Hepatocyte (in vitro differentiated cells): ENCODE results near the gene CHST15. TPM values are rescaled to one million over a fixed set of nuclear protein-coding genes. Genes with fewer than 3 reads are reported as not detected.

Experiments
- DNase-seq: peaks from one replicate; pipeline ENCODE4 v3.0.0-alpha.2; 2016; ENCODE audit warnings: low spot score
- H2AFZ ChIP-seq: fragments of 200-600 bp; sonication (generic); 2 replicates; pipeline ENCODE4 v1.6.0; 2016; ENCODE audit warnings: antibody characterized with exemption, mild to moderate bottlenecking
- H3K27ac ChIP-seq: fragments of 200-600 bp; sonication (generic); 2 replicates; pipeline ENCODE4 v1.5.1; 2016; ENCODE audit warnings: mild to moderate bottlenecking
- H3K27me3 ChIP-seq: fragments of 200-600 bp; sonication (generic); 2 replicates; pipeline ENCODE4 v1.6.1; 2016
- H3K36me3 ChIP-seq: fragments of 200-600 bp; sonication (generic); replicated peaks from 2 replicates; pipeline ENCODE4 v1.5.1; 2016; ENCODE audit warnings: low read depth; ENCODE audit not compliant: insufficient read depth
- H3K4me1 ChIP-seq: fragments of 200-600 bp; sonication (generic); 2 replicates; pipeline ENCODE4 v1.5.1; 2016; ENCODE audit warnings: mild to moderate bottlenecking, moderate library complexity; ENCODE audit not compliant: insufficient read depth
- H3K4me2 ChIP-seq: fragments of 200-600 bp; sonication (generic); 2 replicates; pipeline ENCODE4 v1.6.0; 2016
- H3K4me3 ChIP-seq: fragments of 200-600 bp; sonication (generic); 2 replicates; pipeline ENCODE4 v1.5.1; 2016; ENCODE audit warnings: mild to moderate bottlenecking
- H3K79me2 ChIP-seq: fragments of 200-600 bp; sonication (generic); 2 replicates; pipeline ENCODE4 v1.6.0; 2017; ENCODE audit warnings: mild to moderate bottlenecking
- H3K9me2 ChIP-seq: fragments of 200-600 bp; sonication (generic); replicated peaks from 2 replicates; pipeline ENCODE4 v1.6.0; 2017; ENCODE audit warnings: mild to moderate bottlenecking; ENCODE audit not compliant: insufficient read depth
- H3K9me3 ChIP-seq: fragments of 200-600 bp; sonication (generic); 2 replicates; pipeline ENCODE4 v1.5.1; 2016; ENCODE audit warnings: low read depth, mild to moderate bottlenecking
- H4K20me1 ChIP-seq: fragments of 200-600 bp; sonication (generic); 2 replicates; pipeline ENCODE4 v1.6.0; 2016; ENCODE audit warnings: mild to moderate bottlenecking; ENCODE audit not compliant: insufficient read depth, poor library complexity, severe bottlenecking
- EZH2 ChIP-seq: fragments of 200-600 bp; sonication (generic); IDR thresholded peaks from 2 replicates; pipeline ENCODE4 v1.6.1; 2016; ENCODE audit warnings: antibody characterized with exemption, mild to moderate bottlenecking, borderline replicate concordance
- EZH2phosphoT487 ChIP-seq: fragments of 200-600 bp; sonication (generic); IDR thresholded peaks from one replicate; pipeline ENCODE4 v1.6.1; 2018; ENCODE audit warnings: antibody characterized with exemption, mild to moderate bottlenecking, low read depth, moderate library complexity; ENCODE audit not compliant: unreplicated experiment, severe bottlenecking
- whole genome bisulfite sequencing: methylation state at CpG from one replicate; pipeline ENCODE4 v1.1.6; 2016; ENCODE audit warnings: low lambda C conversion rate; ENCODE audit errors: missing lambda C conversion rate; 5-methylcytosine and 5-hydroxymethylcytosine counted together
- polyA plus RNA-seq: library from polyadenylated mRNA; unstranded; fragments of >200 nt; fragmentation: Nextera tagmentation; extraction: Ambion mirVana; gene quantifications from 2 replicates; pipeline ENCODE4 v1.2.1, GENCODE V29; 2016
- total RNA-seq: library from RNA; depleted of rRNA; stranded (reverse); fragments of >200 nt; gene quantifications from 2 replicates; pipeline ENCODE4 v1.2.3, GENCODE V29; 2014
- TF ChIP-seq, protein P1 (sequence below): fragments of 200-600 bp; sonication (generic); IDR thresholded peaks from 2 replicates; pipeline ENCODE4 v1.5.1; 2016; ENCODE audit warnings: antibody characterized with exemption, mild to moderate bottlenecking; ENCODE audit not compliant: poor library complexity

The CHST15 gene
- total and polyA plus RNA-seq, 2 experiments from 2014 or later, result 3.9 to 4.5 TPM

DNA sequence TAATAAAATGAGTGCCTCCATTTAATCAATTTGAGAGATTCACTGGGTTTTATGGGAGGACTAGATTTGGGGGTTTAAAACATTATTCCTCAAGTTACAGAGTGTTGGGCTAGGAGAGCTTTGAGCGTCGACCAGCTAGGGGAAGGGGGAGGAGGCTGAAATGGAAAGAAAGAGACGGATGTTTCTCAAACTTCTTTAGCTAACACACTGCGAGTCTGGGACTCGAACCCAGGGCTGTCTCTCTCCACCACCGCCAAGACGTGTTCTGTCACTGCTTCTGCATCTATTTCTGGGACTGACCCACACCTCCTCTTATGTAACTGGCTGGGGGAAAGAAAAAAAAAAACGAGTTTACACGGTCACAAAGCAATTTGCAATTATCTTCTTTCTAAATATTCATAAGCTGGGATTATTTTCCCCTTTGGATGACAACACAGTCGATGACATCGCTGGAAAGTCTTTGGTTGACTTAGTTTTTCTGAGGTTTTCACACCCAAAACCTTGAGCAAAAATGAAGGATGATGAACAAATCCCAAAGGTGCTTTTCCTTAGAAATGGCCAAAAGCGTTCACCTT, 27.2 kb downstream of the CHST15 start:
- Histone ChIP-seq H3K9me3 (no peaks in the 10 kb centered on the region), H3K4me2 (peak overlapping the region; percentile 9), H2AFZ (no peak overlapping the region), H4K20me1 (no peaks in the 10 kb centered on the region), H3K4me1 (peaks cover 26% of the 10 kb centered on the region), H3K36me3 (no peaks in the 10 kb centered on the region), H3K79me2 (no peaks in the 10 kb centered on the region), H3K27ac (no peak overlapping the region), H3K27me3 (no peaks in the 10 kb centered on the region), H3K4me3 (no peak overlapping the region), H3K9me2 (no peaks in the 10 kb centered on the region)
- no peak for DNase-seq
- TF ChIP-seq EZH2phosphoT487 (no peak), EZH2 (no peak)
- TF ChIP-seq, protein P1, sequence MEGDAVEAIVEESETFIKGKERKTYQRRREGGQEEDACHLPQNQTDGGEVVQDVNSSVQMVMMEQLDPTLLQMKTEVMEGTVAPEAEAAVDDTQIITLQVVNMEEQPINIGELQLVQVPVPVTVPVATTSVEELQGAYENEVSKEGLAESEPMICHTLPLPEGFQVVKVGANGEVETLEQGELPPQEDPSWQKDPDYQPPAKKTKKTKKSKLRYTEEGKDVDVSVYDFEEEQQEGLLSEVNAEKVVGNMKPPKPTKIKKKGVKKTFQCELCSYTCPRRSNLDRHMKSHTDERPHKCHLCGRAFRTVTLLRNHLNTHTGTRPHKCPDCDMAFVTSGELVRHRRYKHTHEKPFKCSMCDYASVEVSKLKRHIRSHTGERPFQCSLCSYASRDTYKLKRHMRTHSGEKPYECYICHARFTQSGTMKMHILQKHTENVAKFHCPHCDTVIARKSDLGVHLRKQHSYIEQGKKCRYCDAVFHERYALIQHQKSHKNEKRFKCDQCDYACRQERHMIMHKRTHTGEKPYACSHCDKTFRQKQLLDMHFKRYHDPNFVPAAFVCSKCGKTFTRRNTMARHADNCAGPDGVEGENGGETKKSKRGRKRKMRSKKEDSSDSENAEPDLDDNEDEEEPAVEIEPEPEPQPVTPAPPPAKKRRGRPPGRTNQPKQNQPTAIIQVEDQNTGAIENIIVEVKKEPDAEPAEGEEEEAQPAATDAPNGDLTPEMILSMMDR, result no peak
- 74% methylated on average over 12 of the region's 12 CpGs for WGBS

DNA sequence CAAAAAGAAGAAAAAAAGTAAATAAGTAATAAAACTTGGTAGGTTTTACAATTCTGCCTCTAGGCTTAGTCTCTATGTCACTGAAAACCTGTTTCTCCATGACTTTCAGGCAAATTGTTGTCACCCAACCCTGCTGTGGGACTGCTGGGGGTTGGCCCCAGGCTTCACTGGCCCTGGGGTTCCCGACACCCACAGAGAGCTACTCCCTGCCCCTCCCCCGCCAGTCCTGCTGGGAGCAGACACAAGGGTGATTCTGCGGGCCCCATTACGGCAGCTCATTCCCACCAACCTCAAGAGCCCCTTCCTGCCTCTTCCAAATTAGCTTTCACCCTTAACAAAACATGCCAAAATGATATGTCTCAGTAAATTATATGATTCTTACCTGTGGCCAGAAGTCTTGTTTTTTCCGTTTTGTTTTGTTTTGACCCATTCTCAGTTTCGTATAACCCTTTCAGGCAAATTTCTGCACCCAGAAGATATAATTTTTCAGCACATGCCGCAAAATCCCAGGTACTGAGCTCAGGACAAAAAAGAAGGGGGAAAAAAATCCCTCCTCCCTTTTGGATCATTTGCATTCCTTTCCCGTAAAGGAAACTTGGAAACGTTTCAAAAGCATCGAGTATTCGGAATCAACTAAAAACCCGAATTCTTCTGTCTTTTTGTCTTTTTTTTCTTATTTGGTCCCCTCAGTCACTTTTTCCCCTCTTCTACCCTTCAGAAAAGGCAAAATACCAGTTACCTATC, 27.8 kb downstream of the CHST15 start:
- no peak overlapping the region for H3K4me3 ChIP-seq
- TF ChIP-seq EZH2phosphoT487 (no peak), EZH2 (no peak)
- TF ChIP-seq, protein P1, result no peak
- no peaks in the 10 kb centered on the region for H3K9me2 ChIP-seq
- H4K20me1 ChIP-seq, result no peaks in the 10 kb centered on the region
- H3K4me2 ChIP-seq, result peak overlapping the region; percentile 9
- peaks cover 26% of the 10 kb centered on the region for H3K4me1 ChIP-seq
- 66% methylated on average over 12 of the region's 12 CpGs for WGBS
- no peaks in the 10 kb centered on the region for H3K9me3 ChIP-seq
- peak overlapping the region; percentile 46 for H3K27ac ChIP-seq
- no peak overlapping the region for H2AFZ ChIP-seq
- H3K36me3 ChIP-seq, result no peaks in the 10 kb centered on the region
- no peaks in the 10 kb centered on the region for H3K79me2 ChIP-seq
- H3K27me3 ChIP-seq, result no peaks in the 10 kb centered on the region
- peak; percentile 57 for DNase-seq

DNA sequence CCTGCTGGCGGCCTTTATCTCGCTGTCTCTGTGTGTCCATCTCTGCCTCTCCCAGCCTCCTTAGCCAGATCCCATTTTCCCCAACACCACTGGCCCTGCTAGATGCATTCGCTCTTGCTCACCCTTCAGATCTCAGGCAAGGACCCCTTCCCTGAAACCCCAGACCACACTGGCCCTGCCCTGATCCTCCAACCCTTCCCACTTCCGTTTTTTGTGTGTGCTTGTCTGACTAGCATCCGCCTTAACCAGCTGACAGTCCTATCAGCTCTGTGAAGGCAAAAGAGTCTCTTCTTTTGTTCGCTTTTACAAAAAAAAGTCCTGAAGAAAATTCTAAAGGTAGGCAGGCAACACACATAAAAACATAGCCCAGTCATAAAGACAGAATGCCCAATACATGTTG, 28.7 kb downstream of the CHST15 start:
- H3K9me3 ChIP-seq, result no peaks in the 10 kb centered on the region
- H4K20me1 ChIP-seq, result no peaks in the 10 kb centered on the region
- no peak for TF ChIP-seq EZH2
- TF ChIP-seq, protein P1, result no peak
- no peak for TF ChIP-seq EZH2phosphoT487
- H3K27ac ChIP-seq, result peak overlapping the region; percentile 89
- no peak for DNase-seq
- peaks cover 26% of the 10 kb centered on the region for H3K4me1 ChIP-seq
- no peak overlapping the region for H3K4me2 ChIP-seq
- 72% methylated on average over 6 of the region's 6 CpGs for WGBS
- no peaks in the 10 kb centered on the region for H3K27me3 ChIP-seq
- H3K36me3 ChIP-seq, result no peaks in the 10 kb centered on the region
- H3K79me2 ChIP-seq, result no peaks in the 10 kb centered on the region
- H3K4me3 ChIP-seq, result no peak overlapping the region
- no peak overlapping the region for H2AFZ ChIP-seq
- H3K9me2 ChIP-seq, result no peaks in the 10 kb centered on the region
